GM21360 (cell line): ENCODE results near the gene APBA1.

ENCODE experiments used
- ATAC-seq: cut with Tn5 transposase; IDR thresholded peaks from one replicate; pipeline ENCODE4 v1.9.1; 2021; ENCODE audit warnings: mild to moderate bottlenecking, moderate library complexity; ENCODE audit not compliant: unreplicated experiment

APBA1 gene

GRCh38 chr9:69535911-69536310, 136.3 kb downstream of the APBA1 start:
- no peak for ATAC-seq

DNA sequence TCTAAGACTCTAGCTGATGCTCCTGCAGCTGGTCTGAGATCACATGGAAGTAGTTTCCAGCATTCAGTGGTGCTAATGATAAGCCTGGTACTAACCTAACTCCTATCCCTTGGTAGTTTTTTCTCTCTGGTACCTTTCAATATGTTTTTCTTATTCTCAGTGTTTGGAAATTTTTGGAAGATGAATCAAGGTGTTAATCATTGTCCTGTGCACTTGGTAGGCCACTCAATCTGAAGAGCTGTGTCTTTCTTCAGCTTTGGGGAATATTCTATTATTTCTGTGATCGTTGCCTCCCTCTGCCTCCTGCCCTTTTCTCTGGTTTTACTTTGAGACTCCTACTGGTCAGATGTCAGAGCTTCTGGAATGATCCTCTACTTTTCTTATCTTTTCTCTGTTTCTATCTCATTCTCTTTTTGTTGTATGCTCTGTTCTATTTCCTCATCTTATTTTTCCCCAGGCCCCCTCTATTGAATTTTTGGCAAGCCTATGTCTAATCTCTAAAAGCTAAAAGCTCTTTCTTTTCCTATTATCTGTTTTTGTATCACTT, 136.8 kb downstream of the APBA1 start:
- no peak for ATAC-seq

GRCh38 chr9:69532396-69532795, 139.8 kb downstream of the APBA1 start:
- ATAC-seq: no peak

DNA sequence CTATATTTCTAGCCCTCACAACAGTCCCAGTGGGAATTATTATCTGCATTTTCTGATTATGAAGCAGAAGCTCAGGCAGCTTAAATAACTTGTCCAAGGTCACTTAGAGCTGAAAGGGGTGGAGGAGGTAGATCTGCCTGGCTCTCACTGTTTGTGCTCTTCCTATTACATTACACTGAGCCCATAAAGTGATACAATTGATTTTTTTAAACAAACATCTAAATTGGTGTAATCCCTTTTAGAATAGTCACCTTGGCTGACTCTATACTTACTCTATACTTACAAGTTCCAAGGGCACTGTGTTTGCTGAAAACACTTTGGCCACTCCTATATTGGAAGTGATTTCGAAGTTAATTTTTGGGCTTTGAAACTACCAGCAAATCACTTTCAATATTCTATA, 144.7 kb downstream of the APBA1 start:
- ATAC-seq: no peak

DNA sequence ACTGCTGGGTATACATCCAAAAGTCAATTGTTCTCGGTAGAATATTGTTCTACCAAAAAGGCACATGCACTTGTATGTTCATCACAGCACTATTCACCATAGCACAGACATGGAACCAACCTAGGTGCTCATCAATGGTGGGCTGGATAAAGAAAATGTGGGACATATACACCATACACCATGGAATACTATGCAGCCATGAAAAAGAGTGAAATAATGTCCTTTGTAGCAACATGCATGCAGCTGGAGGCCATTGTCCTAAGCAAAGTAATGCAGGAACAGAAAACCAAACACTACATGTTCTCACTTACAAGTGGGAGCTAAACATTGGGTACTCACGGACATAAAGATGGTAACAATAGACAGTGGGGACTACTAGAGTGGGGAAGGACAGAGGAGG, 145.5 kb downstream of the APBA1 start:
- ATAC-seq: no peak

DNA sequence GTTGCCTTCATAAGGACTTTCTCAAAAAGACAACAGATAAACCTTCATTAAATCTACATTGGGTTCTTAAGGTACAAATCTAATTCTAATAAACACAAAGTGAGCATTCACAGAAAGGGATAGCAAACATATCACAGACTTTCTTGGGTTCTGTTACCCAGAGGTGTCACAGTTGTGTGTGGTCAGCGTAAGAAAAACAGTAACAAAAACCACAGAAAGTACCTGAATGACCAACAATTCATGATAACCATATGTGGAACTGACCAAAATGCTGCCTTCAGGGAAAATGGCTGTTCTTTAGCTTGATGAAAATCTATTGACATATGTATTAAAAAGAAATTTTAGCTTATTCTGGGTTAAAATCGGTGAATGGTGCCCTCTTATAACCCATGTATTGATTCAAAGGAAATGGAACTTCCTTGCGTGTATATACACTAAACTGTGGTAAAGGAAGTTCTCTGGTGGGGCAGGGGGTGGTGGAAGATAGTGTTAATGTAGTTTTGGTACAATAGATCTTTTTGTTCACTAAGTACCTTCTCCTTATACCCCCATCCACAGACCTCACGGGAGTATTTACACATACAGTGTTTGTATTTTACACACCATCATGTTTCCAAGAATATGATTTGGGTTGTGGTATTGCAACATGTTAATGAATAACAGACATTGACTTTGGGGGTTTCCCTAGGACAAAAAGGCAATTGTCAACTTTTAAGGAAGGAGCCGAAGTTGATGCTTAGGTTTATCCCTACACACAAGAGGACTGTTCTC, 152.5 kb downstream of the APBA1 start:
- ATAC-seq: no peak

DNA sequence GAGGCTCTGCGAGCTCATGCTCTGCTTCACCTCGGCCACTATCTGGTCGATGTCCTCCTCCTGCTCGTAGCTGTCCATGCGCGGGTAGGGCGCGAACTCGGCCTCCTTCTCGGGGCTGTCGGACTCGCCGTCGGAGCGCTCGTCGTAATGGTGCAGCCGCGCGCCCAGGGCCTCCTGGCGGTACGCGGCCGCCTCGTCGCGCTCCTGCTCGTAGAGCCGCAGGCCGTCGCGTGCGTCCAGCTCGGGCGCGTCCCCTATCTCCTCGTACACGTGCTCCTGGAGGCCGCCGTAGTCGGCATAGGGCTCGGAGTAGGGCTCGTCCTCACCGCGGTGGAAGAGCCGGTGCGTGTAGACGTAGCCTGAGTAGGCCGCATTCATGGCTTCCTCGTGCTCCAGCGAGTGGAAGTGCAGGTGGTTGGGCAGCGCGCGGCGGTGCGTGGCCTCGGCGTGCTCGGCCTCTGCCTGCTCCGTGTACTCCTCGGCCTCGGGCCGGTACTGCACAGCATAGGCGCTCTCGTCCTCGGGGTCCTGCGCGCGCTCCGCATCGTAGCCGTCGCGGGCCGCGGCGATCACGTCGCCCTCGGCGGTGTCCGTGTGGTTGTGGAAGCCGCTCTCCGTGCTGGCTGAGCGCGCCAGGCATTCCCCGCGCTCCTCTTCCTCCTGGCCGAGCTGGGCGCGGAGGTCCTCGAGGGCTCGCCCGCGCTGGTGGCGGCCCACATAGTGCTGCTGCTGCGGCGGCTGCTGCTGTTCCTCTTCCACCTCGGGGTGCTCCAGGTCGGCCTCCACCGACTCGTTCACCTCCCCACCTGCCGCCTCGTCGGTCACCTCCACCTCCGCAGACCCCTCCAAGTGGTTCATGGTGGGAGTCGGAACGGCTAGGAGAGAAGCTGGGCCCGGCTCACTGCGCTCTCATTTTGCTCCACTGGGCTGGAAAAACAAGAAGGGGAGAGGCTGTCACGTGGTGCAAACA, 155.5 kb downstream of the APBA1 start:
- ATAC-seq: no peak

GRCh38 chr9:69515810-69516209, 156.4 kb downstream of the APBA1 start:
- ATAC-seq: no peak

- ATAC-seq: no peak
These were observed 158.9 kb downstream of the APBA1 start for GRCh38 chr9:69513141-69513820.

DNA sequence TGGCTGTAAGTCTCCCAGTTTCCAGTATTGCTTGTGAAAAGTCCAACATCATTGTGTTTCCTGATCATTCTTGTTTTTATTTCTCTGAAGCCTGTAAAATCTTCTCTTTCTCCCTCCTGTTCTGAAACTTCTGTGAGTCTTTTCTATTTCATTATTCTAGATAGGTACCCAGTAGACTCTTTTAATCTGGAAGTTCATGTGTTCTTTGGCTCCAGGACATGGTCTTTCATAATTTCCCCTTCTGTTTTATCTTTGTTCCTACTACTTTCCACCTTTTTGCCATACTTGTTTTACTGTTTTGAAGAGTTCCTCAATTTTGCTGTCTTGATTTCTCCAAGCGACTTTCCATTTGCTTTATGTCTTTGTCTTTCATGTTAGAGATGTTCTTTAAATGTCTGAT, 168.1 kb downstream of the APBA1 start:
- no peak for ATAC-seq

- ATAC-seq: no peak
These were observed 169.4 kb downstream of the APBA1 start for GRCh38 chr9:69502671-69503301.

DNA sequence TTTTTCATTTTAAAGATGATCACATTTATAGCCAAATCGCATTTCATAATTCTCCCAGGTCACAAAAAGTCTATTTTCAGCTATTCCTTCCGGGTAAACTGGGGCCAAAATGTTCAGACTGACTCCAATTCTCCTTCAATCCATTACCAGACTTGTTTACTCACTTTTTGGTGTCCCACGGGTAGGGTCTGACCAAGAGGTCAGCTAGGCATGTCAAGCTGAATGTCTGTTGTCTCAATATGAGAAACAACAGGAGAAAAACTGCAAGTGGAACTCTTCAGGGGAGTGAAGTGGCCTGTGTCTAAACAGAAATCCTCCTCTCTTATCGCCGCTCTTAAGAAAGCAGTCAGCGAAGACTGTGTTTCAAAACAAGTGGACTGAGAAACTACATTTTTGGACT, 171.3 kb downstream of the APBA1 start:
- no peak for ATAC-seq

DNA sequence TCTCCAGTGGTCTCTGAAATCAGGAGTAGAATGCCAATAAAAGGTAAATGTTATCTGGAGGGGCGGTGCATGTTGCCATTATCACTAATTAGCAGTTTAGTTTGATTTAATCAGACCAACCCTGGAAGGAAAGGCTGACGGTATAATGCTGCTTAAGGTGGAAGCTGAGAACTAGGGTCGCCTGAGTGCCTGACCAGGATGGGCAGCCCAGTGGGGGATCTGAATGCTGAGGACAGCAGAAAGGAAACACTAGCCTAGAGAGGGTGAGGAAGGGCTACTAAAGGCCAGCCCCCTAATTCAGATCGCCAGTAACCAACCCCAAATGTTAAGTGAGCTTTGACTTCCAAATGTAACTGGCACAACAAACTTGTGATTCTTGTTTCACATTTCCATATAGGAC, 172.2 kb downstream of the APBA1 start:
- ATAC-seq: no peak

- ATAC-seq: no peak
These were observed 172.8 kb downstream of the APBA1 start for GRCh38 chr9:69499407-69499806.

DNA sequence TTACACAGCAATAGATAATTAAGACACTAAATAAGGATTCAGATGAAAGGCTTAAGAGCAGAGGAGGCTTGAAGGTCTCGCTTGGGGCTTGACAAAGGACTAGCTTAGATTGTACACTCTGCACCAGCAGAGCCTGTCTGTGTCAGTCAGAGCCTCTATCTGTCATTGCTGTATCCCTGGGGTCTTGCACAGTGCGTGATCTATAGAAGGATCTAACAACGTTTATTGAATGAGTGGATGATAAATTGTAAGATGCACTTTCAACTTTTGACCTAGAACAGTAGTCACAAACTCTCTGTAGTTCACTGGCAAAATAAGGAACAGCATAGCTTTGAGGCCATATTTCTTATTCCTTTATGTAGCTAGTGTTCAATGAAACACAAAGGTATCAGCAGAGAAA, 173.7 kb downstream of the APBA1 start:
- no peak for ATAC-seq

DNA sequence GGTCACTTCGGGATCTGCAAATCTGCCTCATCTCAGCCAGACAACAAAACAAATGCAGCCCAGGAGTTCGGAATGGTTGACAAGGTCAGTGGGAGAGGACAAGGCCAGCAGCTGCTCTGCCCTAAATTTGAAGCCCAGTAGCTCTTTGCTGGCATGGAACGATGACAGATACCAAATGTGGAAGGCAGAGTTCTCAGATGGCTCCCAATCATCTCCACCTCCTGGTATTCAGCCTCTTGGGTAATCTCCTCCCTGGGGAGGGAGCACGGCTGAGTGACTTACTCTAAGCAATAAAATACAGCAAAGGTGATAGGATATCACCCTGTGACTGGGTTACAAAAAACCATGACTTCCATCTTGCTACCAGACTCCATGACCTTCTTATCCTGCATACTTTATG, 174.4 kb downstream of the APBA1 start:
- ATAC-seq: no peak

DNA sequence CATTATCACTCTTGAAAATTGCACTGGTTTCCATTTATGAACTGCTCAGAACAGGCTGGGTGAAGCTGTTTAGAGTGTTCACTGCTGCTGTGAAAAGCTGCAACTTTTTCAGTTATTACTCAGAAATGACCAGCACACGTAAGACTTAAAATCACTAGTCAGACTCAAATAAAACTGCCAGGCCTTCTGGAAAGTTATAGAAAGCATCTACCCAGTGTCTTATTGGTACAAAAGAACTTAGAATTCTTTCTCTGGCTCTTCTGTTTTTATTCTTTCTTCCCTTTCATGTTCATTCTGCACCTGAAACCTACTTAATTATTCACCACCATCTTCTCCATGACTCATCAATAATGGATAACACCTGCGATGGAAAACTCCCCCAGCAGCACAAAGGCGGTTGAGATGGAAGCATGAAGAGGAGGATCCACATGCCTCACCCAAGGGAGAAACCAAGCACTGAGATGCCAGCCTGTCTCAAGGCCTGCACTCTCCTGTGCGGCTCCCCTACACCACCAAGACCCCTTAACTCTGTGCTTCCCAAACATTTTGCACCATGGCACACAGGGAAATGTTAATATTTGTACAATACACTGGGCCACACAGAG, 175.2 kb downstream of the APBA1 start:
- ATAC-seq: no peak

- no peak for ATAC-seq
These were observed 176.9 kb downstream of the APBA1 start for GRCh38 chr9:69495296-69495695.

DNA sequence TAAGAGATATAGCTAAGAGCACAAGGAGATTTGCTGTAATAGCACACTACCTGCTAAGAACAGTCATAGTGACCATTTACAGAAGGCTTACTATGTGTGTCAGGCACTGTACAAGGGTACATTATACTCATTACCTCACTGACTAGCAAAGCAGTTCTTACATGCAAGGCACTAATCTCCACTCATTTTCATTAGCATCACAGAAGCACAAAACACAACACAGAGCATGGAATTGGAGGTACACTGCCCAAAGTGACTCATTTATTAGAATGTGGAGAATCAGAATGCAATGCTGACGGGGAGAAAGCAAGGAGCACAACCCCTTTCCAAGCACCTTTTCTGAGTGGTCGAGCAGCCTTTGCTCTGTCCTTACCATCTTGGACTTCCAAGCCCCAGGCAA, 177.4 kb downstream of the APBA1 start:
- no peak for ATAC-seq

- no peak for ATAC-seq
These were observed 178.0 kb downstream of the APBA1 start for GRCh38 chr9:69494208-69494607.
